ENCODE data around the gene GNAO1.

The GNAO1 gene

GRCh38 chr16:56242740-56243139 lies 51.5 kb downstream of the GNAO1 start:
- DNase-seq: no peak

GRCh38 chr16:56244612-56245011 lies 53.3 kb downstream of the GNAO1 start:
- DNase-seq: no peak

- no peak for DNase-seq
These were observed 53.9 kb downstream of the GNAO1 start for GRCh38 chr16:56245197-56245596.

GRCh38 chr16:56246051-56246817 lies 54.9 kb downstream of the GNAO1 start:
- no peak for DNase-seq

GRCh38 chr16:56247018-56247417 lies 55.7 kb downstream of the GNAO1 start:
- no peak for DNase-seq

GRCh38 chr16:56247808-56248207 lies 56.5 kb downstream of the GNAO1 start:
- DNase-seq: no peak

GRCh38 chr16:56252835-56253234 lies 61.5 kb downstream of the GNAO1 start:
- no peak for DNase-seq

- no peak for DNase-seq
These were observed 64.6 kb downstream of the GNAO1 start for GRCh38 chr16:56255904-56256303.

GRCh38 chr16:56257239-56257638 lies 66.0 kb downstream of the GNAO1 start:
- no peak for DNase-seq

- no peak for DNase-seq
These were observed 66.5 kb downstream of the GNAO1 start for GRCh38 chr16:56257666-56258342.

GRCh38 chr16:56258508-56259424 lies 67.5 kb downstream of the GNAO1 start:
- no peak for DNase-seq

GRCh38 chr16:56259425-56259779 lies 68.1 kb downstream of the GNAO1 start:
- no peak for DNase-seq

GRCh38 chr16:56260378-56261160 lies 69.3 kb downstream of the GNAO1 start:
- no peak for DNase-seq

GRCh38 chr16:56261656-56262055 lies 70.4 kb downstream of the GNAO1 start:
- DNase-seq: no peak

- DNase-seq: no peak
These were observed 70.9 kb downstream of the GNAO1 start for GRCh38 chr16:56262148-56262547.

- no peak for DNase-seq
These were observed 71.4 kb downstream of the GNAO1 start for GRCh38 chr16:56262551-56263245.

GRCh38 chr16:56263711-56264608 lies 72.7 kb downstream of the GNAO1 start:
- DNase-seq: no peak

GRCh38 chr16:56264609-56264972 lies 73.3 kb downstream of the GNAO1 start:
- DNase-seq: no peak

GRCh38 chr16:56265184-56265583 lies 73.9 kb downstream of the GNAO1 start:
- no peak for DNase-seq

GRCh38 chr16:56265746-56266145 lies 74.5 kb downstream of the GNAO1 start:
- no peak for DNase-seq

Measured in activated gamma-delta T cell (primary cell).